DOHH2 (cell line): ENCODE results near the gene CDCA3.
A peak's percentile ranks its signal among the peaks of the same experiment; 100 is the strongest.

Experiments
- H3F3A ChIP-seq: fragments of 200-600 bp; sonication (generic), shearing (Covaris generic); 2 replicates; pipeline ENCODE4 v1.6.0; 2016; ENCODE audit warnings: antibody characterized with exemption, mild to moderate bottlenecking; ENCODE audit not compliant: control insufficient read depth, insufficient read depth
- H3K27ac ChIP-seq: fragments of 200-600 bp; sonication (generic); 2 replicates; pipeline ENCODE4 v1.5.1; 2014; ENCODE audit warnings: low read depth, mild to moderate bottlenecking, low read length, moderate library complexity
- H3K27me3 ChIP-seq: fragments of 200-600 bp; sonication (generic); 2 replicates; pipeline ENCODE4 v1.6.1; 2014; ENCODE audit warnings: mild to moderate bottlenecking, low read length, mixed read lengths; ENCODE audit not compliant: control insufficient read depth
- H3K36me3 ChIP-seq: fragments of 200-600 bp; sonication (generic); 2 replicates; pipeline ENCODE4 v1.6.1; 2014; ENCODE audit warnings: mild to moderate bottlenecking, low read length, moderate library complexity, mixed read lengths; ENCODE audit not compliant: control insufficient read depth
- H3K4me1 ChIP-seq: fragments of 200-600 bp; sonication (generic); 2 replicates; pipeline ENCODE4 v1.6.1; 2014; ENCODE audit warnings: mild to moderate bottlenecking, low read length, mixed read lengths; ENCODE audit not compliant: control insufficient read depth
- H3K4me2 ChIP-seq: fragments of 200-600 bp; sonication (generic); 2 replicates; pipeline ENCODE4 v1.6.0; 2014; ENCODE audit warnings: mild to moderate bottlenecking, low read length, moderate library complexity
- H3K4me3 ChIP-seq: fragments of 200-600 bp; sonication (generic); 2 replicates; pipeline ENCODE4 v1.5.1; 2014; ENCODE audit warnings: mild to moderate bottlenecking, low read length, mixed read lengths
- H3K79me2 ChIP-seq: fragments of 200-600 bp; sonication (generic); 2 replicates; pipeline ENCODE4 v1.6.1; 2014; ENCODE audit warnings: mild to moderate bottlenecking, low read length, mixed read lengths; ENCODE audit not compliant: control insufficient read depth
- H3K9me2 ChIP-seq: fragments of 200-600 bp; sonication (generic); replicated peaks from 2 replicates; pipeline ENCODE4 v1.6.1; 2014; ENCODE audit warnings: mild to moderate bottlenecking, low read length, mixed read lengths; ENCODE audit not compliant: control insufficient read depth
- H3K9me3 ChIP-seq: fragments of 200-600 bp; sonication (generic); 2 replicates; pipeline ENCODE4 v1.6.1; 2014; ENCODE audit warnings: antibody characterized with exemption, low read length, mixed read lengths; ENCODE audit not compliant: control insufficient read depth, insufficient read depth
- H4K20me1 ChIP-seq: fragments of 200-600 bp; sonication (generic); 2 replicates; pipeline ENCODE4 v1.6.0; 2014; ENCODE audit warnings: low read depth, mild to moderate bottlenecking, antibody characterized with exemption, low read length, moderate library complexity; ENCODE audit not compliant: control insufficient read depth, insufficient read depth
- EZH2phosphoT487 ChIP-seq: fragments of 200-600 bp; sonication (generic); IDR thresholded peaks from 2 replicates; pipeline ENCODE4 v1.6.1; 2017; ENCODE audit warnings: borderline replicate concordance, mild to moderate bottlenecking, antibody characterized with exemption, low read length, moderate library complexity, mixed read lengths
- TF ChIP-seq, protein P1 (sequence below): fragments of 200-600 bp; sonication (generic); IDR thresholded peaks from one replicate; pipeline ENCODE4 v1.5.1; 2014; ENCODE audit warnings: antibody characterized with exemption, mild to moderate bottlenecking, low read depth, low read length; ENCODE audit not compliant: poor library complexity, severe bottlenecking

The CDCA3 gene

DNA sequence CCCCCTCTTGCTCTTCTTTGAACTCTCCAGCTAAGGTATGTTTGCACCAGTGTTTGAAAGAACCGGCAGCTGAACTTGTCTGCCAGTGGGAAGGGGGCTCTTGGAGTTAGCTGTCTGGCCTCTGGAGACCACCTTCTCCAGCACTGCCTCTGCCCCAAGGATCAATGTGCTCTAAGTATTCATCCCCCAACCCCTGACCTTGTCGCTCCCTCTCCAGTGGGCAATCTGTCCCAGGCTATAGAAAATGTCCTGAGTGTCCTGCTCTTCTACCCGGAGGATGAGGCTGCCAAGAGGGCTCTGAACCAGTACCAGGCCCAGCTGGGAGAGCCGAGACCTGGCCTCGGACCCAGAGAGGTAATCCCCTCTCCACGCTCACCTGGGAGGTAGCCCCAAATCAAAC, 20.1 kb downstream of the CDCA3 start:
- Histone ChIP-seq H3K4me2 (no peak overlapping the region), H3K9me3 (no peaks in the 10 kb centered on the region), H3K27me3 (peaks cover 69% of the 10 kb centered on the region), H3K4me3 (no peak overlapping the region), H3K79me2 (no peaks in the 10 kb centered on the region), H3K36me3 (no peaks in the 10 kb centered on the region), H3K4me1 (peaks cover 26% of the 10 kb centered on the region), H3F3A (no peaks in the 10 kb centered on the region), H3K9me2 (no peaks in the 10 kb centered on the region), H4K20me1 (no peaks in the 10 kb centered on the region), H3K27ac (no peak overlapping the region)
- no peak for TF ChIP-seq EZH2phosphoT487
- TF ChIP-seq, protein P1, sequence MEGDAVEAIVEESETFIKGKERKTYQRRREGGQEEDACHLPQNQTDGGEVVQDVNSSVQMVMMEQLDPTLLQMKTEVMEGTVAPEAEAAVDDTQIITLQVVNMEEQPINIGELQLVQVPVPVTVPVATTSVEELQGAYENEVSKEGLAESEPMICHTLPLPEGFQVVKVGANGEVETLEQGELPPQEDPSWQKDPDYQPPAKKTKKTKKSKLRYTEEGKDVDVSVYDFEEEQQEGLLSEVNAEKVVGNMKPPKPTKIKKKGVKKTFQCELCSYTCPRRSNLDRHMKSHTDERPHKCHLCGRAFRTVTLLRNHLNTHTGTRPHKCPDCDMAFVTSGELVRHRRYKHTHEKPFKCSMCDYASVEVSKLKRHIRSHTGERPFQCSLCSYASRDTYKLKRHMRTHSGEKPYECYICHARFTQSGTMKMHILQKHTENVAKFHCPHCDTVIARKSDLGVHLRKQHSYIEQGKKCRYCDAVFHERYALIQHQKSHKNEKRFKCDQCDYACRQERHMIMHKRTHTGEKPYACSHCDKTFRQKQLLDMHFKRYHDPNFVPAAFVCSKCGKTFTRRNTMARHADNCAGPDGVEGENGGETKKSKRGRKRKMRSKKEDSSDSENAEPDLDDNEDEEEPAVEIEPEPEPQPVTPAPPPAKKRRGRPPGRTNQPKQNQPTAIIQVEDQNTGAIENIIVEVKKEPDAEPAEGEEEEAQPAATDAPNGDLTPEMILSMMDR, result no peak

DNA sequence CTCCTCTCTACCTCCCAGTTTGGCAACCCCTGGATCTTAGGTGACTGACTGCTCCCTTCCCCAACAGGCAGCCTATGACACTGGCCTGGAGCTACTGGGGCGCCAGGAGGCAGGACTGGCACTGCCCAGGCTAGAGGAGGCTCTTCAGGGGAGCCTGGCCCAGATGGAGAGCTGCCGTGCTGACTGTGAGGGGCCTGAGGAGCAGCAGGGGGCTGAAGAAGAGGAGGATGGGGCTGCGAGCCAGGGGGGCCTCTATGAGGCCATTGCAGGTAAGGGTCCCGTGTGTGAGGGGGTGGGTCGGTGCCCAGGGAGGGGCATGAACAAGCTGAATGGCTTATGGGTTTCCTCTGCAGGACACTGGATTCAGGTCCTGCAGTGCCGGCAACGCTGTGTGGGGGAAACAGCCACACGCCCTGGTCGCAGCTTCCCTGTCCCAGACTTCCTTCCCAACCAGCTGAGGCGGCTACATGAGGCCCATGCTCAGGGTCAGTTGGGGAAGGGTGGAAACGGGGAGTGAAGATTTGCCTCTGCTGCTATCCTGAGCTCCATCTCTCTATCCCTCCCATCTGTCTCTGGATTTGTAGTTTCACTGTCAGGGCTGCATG, 20.7 kb downstream of the CDCA3 start:
- H3K79me2 ChIP-seq, result no peaks in the 10 kb centered on the region
- no peaks in the 10 kb centered on the region for H3K9me3 ChIP-seq
- no peaks in the 10 kb centered on the region for H3F3A ChIP-seq
- peaks cover 21% of the 10 kb centered on the region for H3K4me1 ChIP-seq
- H3K4me2 ChIP-seq, result no peak overlapping the region
- no peaks in the 10 kb centered on the region for H3K36me3 ChIP-seq
- no peak overlapping the region for H3K27ac ChIP-seq
- H4K20me1 ChIP-seq, result no peaks in the 10 kb centered on the region
- H3K4me3 ChIP-seq, result no peak overlapping the region
- peaks cover 75% of the 10 kb centered on the region for H3K27me3 ChIP-seq
- H3K9me2 ChIP-seq, result no peaks in the 10 kb centered on the region
- TF ChIP-seq, protein P1, result no peak
- no peak for TF ChIP-seq EZH2phosphoT487

DNA sequence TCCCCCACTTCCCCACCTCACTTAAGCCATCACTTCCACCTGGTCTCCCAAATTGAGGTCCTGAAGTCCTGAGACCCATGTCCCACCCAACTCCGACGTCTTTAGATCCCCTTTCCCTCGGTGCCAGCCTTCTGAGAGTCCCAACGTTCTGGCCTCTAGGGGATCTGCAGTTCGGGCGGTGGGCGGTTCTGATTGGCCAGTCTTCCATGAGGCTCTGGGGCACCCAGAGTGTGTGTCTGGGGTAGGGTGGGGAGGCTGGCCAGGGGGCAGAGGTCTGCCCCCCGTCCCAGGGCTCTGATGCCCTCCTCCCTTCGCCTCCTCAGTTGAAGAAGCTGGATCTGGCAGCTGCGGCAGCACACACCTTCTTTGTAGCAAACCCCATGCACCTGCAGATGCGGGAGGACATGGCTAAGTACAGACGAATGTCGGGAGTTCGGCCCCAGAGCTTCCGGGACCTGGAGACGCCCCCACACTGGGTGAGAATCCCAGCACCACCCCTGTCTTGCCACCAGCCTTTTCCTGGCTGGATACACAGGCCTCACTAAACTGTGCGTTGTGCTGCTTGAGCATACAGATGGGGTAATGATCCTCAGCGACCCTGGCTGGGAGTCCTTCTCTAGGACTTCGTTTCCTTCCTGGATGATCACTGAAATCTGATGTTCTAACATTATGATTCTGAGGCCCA, 21.4 kb downstream of the CDCA3 start:
- peaks cover 21% of the 10 kb centered on the region for H3K4me1 ChIP-seq
- H3K36me3 ChIP-seq, result no peaks in the 10 kb centered on the region
- H3K9me3 ChIP-seq, result no peaks in the 10 kb centered on the region
- H3K79me2 ChIP-seq, result no peaks in the 10 kb centered on the region
- H3K4me3 ChIP-seq, result peak overlapping the region; percentile 68
- TF ChIP-seq EZH2phosphoT487, result no peak
- TF ChIP-seq, protein P1, result no peak
- no peaks in the 10 kb centered on the region for H4K20me1 ChIP-seq
- peaks cover 82% of the 10 kb centered on the region for H3K27me3 ChIP-seq
- H3K9me2 ChIP-seq, result no peaks in the 10 kb centered on the region
- H3K27ac ChIP-seq, result no peak overlapping the region
- no peaks in the 10 kb centered on the region for H3F3A ChIP-seq
- H3K4me2 ChIP-seq, result peak overlapping the region; percentile 92
